Activated CD4-positive, CD25-positive, alpha-beta regulatory T cell treated with anti-CD3 and anti-CD28 coated beads, Interleukin-2, amount 50 U/mL, for 24 hours (primary cell): ENCODE results near the gene NOX3.
"Not testable (repeated sequence)": the region's sequence is repeated elsewhere in the genome, so short reads cannot be mapped to it uniquely, and the experiment has no call there.

Experiments used
- ATAC-seq, 2 donors: fragments of 150-1000 bp; cut with Tn5 transposase; one replicate each; pipeline ENCODE4 v1.10.0; 2021; ENCODE audit warnings: mild to moderate bottlenecking in 1 of 2, moderate library complexity in 1 of 2

NOX3 gene

DNA sequence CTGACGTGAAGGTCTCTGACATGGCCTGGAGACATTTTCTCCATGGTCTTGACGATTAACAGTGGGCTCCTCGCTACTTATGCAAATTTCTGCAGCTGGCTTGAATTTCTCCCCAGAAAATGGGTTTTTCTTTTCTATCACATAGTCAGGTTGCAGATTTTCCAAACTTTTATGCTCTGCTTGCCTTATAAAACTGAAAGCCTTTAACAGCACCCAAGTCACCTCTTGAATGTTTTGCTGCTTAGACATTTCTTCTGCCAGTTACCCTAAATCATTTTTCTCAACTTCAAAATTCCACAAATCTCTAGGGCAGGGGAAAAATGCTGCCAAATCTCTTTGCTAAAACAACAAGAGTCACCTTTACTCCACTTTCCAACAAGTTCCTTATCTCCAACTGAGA lies 12.9 kb upstream of the NOX3 start:
- ATAC-seq: not testable (repeated sequence)

DNA sequence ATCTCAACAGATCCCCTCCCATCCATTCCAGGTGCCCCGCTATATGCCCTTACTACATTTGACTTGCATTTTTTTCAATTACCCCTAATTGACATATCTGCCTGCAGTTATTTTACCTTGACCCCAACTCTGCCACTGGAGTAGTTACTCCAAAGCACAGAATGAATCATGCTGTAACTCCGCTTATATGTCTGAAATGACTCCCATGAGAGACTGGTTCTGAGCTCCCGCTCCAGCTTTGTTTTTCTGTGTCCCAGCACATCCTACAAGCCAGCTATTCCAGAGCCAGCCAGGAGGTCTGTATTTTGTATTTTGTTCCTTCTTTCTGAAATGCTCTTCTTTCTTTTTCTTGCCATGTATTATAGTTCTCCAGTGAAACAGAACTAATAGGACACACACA lies 10.9 kb upstream of the NOX3 start:
- ATAC-seq: no peak

DNA sequence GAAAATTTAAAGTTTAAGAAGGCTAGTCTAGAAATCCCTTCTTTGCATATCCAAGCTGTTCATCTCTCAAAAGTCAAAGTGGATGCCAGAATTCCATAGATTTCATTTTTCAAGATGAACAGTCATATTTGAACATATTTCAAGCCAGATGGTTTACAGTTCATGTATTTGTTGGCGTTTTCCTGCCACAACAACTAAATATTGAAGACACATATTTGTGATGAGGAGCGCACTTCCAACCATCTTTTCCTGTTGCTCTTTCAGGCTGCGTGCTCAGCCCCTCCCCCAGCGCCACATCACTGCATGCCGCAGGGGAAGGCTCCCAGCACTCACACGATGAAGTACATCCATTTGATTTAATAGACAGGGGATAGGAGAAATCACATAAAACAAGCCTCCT lies 5.9 kb upstream of the NOX3 start:
- ATAC-seq: no peak

DNA sequence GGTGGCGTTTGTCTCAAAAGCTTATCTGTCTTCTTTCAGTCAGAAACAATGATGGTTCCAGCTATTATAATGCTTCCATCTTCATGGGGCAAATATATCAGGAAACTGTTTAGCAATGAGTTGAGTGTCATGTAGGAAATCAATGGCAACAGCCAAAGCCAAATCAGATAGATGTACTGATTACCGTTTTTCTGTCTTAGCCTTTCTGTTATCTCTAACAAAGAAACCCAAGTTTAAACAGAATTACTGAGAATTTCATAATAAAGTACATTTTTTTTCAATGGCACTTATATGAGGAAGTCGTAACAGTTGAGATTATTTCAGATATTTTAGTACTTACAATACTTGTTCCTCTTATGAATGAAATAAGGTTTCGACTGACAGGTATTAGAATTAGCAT lies 1.2 kb downstream of the NOX3 start:
- ATAC-seq: no peak

DNA sequence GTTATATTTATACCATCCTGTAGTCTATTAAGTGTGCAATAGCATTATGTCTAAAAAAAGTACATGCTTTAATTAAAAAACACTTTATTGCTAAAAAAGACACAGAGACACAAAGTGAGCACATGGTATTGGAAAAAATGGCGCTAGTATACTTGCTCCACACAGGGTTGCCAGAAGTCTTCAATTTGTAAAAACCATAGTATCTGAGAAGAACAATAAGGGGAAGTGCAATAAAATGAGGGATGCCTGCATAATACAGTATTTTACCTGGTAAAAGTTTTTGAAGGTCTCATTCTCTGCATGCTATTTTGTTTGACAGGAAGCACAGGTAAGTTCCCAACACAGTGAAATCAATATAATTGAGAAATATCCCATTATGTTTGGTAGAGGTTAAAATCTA lies 1.6 kb downstream of the NOX3 start:
- no peak for ATAC-seq

DNA sequence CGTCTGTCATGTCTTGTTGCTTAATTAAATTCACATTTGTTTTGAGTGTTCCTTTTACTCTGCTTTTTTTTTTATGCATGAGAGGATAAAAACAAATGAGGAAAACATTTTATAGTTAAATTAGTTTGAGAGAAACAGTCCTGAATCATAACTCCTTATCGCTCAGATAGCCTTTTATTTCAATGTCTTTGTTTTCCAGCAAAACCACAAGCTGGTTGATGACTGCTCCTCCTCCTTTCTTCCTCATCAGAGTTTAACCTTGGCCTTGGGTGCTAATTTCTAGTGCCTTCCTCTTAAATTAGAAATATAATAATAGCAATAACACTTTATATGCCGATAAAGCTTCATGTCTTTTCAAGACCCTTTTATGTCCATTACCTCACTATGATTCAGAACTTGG lies 3.1 kb downstream of the NOX3 start:
- no peak for ATAC-seq

DNA sequence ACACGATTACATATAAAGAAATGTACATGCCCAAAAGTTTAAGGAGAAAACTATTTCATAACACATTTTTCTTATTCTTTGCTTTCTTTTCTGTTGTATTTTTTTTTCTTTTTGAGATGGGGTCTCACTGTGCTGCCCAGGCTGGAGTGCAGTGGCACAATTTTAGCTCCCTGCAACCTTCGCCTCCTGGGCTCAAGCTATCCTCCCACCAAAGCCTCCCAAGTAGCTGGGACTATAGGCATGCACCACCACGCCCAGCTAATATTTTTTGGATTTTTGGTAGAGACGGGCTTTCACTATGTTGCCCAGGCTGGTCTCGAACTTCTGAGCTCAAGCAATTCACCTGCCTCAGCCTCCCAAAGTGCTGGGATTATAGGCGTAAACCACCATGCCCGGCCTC lies 4.1 kb downstream of the NOX3 start:
- ATAC-seq: not testable (repeated sequence)

DNA sequence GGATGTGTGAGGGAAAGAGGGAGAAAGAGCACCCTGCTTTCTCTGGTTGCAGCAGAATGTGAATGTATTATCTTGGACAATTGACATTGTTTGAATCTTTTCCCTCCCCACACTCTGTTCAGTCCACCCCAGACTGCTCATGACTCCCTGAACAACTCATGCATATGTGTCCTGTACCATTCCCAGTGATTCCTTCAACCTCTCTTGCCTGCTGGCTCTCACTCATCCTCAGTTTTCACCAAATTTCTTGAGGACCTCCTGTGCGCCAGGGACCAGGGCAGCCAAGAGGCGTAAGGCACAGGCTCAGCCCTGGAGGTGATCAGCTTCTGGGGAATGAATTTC lies 5.4 kb downstream of the NOX3 start:
- ATAC-seq: no peak

DNA sequence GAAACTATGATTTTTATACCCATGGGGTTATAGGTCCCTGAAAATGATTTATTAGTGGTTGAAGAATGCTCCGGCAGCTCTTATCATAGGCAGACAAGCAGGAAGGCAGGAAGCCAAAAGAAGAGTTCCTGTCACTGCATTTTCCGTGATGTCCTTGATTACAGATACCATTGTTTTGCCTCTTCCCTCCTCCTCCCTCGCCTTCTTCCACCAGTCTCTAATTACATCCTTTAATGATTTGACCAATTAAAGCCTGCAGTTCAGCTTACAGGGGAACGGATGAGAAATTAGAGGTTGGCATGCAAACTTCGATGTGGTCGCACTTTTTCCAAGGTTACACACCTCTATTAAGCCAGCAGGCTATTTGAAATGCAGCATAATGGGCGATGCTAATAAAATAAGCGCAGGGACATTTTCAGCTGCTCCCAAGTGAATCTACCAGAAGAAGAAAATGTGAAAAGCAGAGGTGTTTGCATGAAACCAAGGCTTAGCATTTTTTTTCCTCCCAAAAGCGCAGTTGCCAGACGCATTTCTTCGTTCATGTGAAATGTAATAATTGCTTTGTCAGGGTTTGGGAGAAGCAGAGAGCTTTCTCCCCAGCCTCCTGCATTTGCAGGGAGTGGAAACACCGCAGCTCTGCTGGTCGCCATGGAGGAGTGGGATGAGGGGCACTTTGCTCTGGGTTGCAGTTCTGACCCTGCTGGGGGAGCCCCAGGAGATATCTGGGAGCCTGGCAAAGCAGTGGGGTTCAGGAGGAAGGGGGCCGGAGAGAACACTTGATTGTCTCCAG lies 6.0 kb downstream of the NOX3 start:
- no peak for ATAC-seq

DNA sequence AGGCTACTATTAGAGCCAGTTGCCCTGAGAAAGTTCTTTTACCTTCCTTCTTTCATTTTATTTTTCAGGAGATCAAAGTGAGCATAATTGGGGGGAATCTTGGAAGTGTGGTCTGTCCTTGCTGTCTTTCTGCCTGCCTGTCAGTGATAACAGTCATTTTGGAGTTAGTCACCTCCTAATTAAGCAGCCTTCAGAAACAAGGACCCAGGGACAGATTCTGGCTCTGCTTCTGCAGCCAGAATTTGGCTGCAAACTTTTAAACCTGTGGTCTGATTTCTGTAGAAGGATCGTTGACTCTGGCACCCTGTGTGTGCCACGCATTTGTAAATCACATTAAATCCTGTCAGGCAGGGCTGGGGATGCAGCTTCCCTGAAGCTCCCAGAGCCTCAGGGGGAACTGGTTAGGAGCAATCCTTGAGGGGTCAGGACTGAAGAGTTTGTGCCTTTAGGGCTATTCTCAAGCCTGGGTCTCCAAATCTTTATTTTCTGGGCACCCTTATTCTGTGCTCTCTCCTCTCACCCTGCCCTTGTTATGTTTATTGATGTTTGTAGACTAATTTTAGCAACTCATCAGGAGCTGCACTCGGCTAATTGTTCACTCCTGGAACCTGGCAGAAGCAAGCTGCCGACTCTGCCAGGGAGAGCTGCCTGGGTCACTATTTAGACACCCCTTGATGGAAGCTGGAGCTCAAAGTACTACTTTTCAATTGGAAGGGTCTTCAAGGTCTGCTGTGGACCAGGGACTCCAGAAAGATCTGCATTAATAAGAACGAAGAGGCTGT lies 6.8 kb downstream of the NOX3 start:
- ATAC-seq: no peak

DNA sequence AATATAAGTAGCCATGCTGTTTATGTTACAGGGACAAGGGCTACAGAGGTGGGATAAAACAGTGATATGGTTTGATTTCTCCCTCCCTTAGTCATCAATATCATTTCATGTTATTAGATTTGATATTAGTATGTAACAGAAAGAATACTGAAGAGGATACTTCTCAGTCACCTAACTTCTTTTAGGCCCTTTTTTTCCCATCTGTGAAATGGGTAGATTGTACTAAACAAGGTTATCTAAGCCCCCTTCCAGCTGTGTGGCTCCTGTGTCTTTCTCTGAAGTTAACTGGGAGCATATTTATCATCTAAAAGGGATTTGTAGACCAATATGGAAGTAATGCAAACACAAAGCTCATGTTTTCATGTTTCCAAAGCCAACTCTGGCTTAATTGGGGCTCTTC lies 7.7 kb downstream of the NOX3 start:
- no peak for ATAC-seq

DNA sequence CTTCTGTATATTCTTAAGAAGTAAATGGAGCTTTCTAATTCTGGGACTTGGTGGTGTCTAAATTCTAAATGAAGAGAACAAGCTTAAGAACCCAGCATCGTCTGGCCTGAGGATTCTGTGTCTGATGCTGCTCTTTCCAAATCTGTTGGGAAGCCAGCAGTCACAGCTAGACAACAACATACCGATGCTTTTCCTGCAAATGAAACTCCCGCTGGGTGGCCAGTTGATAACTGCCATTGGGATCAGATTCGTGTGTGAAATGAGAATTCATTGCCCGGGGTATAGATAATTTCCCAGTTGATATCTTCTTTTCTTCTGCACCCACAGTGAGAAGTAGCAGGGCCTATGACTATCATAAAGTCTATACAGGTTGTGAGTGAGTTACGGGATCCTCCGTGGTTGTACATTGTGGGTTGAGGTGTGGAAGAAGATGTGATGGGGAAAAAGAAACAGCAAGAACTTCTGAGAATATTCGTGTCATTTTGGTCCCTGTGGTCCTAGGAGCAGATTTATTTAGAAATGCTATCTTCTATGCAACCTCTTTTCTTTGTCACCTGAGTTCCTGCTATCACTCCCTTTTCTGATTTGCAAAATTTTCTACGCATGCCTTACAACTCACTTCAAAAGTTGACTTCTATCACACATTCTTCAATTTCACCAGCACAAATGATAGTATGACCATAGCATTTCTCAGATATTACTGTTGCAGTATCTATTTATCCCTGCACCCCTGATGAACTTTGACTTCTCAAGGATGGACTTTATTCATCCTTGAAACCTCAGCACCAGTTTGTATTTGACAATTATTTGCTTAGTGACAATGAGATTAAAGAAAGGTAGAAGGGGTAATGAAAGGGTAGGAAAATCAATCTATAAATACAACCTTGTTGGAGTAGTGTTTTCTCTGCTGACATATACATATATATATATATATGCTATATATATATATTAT lies 10.4 kb downstream of the NOX3 start:
- ATAC-seq: no peak

DNA sequence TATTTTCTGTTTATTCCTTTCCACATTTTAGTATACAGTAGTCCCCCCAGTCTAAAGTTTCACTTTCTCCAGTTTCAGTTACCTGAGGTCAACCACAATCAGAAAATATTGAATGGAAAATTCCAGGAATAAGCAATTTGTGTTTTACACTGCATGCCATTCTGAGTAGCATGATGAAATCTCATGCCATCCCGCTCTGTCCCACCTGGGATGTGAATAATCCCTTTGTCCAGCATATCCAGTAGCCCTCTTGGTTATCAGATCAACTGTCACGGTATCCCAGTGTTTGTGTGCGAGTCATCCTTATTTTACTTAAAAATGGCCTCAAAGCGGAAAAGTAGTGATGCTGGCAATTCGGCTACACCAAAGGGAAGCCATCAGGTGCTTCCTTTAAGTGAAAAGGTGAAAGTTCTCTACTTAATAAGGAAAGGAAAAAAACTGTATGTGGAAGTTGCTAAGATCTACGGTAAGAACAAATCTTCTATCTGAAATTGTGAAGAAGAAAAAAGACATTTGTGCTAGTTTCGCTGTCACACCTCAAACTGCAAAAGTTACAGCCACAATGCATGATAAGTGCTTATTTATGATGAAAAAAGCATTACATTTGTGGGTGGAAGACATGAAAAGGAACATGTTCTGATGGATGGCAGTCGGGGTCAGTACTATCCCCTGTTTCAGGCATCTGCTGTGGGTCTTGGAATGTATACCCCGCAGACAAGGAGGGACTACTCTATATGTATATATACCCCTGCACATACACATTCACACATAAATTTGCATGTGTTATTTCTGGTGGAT lies 11.3 kb downstream of the NOX3 start:
- ATAC-seq: no peak

DNA sequence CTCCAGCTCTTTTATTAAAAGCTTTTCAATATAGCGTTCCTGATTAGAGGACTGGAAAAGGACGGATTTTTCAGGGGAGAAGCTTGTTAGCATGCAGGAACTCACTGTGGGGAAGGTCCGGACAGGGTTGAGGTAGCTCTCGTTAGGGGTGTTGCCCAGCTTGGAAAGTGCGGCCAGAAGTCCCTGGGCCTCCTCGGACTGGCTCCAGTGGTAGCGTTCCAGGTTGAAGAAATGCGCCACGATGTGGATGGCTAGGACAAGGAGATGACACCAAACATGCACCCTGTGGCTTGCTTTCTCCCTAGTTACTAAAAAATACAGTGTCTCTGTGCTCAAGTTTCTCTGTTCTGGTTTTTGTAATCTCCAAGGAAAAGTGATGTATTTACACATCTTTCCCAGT lies 12.5 kb downstream of the NOX3 start:
- no peak for ATAC-seq

DNA sequence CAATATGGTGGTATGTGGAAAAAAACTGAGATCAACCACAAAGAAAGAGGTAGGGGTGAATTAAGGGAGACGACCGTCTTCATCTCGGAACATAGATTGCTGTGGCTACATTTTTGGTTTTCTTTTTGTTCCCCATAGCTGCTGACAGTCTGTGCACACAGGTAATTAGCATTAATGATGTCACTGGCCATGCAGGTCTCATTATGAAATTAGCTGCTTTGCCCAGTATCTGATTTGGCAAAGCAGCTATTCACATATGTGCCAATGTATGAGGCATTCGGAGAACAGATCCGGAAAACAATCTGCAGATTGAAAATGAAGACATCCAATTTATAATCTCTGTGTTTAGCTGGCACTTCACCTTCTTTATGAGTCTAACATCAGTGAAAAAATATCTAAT lies 13.1 kb downstream of the NOX3 start:
- no peak for ATAC-seq

DNA sequence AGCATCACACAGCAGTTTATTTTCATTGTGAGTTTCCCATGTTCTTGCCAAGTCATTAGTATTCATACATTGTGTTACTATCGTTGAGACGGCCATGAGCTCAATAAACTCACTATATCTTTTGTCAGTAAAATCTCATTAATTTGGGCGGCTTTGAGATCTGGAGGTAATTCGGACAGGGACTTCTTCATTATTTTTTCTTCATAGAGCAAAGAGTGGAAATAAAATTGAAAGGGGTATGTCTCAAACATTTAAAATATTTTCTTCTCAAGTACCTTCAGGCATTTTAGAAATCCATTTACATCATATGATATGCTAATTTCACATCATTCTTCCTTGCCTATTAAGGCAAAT lies 14.6 kb downstream of the NOX3 start:
- ATAC-seq: no peak

DNA sequence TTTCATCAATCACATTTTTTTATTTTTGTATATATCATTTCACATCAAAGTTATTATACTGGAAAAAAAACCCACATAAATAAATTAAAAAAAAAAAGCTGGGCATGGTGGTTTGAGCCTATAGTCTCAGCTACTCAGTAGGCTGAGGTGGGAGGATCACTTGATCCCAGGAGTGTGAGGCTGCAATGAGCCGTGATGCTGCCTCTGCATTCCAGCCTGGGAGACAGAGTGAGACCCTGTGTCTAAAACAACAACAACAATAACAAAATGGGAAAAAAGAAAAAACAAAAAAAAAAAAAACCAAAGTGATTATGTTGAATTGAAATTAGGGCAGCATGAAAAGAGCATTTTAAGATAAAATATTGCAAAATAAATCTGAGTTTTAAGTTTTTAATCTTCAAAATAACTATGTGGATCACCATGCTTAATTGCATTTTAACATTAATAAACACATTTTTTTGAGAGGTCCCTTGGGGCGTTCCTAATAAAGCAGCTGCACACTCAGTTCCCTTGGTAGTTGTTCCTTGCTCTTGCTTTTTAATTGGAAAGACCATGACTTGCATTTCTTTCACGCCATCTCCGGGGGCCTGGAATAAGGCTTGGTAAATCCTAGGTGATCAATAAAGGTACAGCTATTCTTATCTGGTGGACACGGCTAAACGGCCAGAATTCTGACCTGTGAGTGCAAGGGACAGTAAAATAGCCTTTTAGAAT lies 15.1 kb downstream of the NOX3 start:
- no peak for ATAC-seq

DNA sequence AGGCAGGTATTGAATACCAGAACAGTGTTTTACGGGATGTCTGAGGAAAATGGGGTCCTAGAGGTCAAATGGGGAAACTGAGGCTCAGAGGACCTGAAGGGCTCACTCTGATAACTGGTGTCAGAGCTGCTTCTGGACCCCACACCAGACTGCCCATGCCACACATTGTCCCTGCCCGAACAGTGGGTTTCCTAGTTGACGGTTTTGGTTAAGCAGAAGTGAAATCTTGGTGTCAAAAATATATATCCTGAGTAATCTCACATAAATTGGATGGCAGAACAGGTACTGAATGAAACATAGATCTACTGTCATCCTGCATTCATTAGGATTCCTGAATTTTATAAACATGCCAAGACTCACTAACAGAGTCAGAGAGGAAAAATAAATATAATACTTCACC lies 16.3 kb downstream of the NOX3 start:
- no peak for ATAC-seq

DNA sequence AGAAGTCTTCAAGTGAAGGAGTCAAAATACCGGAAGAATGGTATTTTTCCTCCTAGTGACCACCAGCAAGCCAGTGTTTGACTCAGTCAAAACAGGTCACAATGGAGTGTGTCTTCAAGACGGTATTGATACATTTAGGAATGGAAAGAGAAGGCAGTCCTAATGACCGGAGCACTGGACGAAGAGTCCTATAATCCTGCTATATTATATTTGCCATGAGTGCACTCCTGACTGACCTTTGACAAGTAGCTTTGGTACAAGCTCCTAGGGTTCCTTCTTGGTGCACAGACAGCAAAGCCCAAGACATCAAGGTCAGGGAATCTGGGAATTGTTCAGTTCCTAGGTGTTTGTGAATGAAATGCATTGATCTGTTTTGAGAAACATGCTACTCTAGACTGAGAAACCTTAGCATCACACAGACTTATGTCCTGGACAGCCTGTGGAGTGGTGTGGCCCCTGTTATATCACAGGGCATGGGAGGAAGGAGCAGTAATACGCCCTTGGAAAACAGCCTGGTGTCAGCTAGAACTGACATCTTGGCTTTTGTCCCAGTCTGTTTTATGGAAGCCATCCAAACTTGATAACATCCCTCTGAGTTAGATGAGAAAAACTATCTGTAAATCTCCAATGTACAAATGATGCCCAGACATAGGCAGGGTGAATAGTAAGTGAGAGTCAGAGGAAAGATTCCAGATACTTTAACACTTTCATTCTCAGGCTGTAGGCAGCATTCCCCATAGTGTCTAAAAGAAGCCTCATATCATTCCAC lies 18.5 kb downstream of the NOX3 start:
- no peak for ATAC-seq

DNA sequence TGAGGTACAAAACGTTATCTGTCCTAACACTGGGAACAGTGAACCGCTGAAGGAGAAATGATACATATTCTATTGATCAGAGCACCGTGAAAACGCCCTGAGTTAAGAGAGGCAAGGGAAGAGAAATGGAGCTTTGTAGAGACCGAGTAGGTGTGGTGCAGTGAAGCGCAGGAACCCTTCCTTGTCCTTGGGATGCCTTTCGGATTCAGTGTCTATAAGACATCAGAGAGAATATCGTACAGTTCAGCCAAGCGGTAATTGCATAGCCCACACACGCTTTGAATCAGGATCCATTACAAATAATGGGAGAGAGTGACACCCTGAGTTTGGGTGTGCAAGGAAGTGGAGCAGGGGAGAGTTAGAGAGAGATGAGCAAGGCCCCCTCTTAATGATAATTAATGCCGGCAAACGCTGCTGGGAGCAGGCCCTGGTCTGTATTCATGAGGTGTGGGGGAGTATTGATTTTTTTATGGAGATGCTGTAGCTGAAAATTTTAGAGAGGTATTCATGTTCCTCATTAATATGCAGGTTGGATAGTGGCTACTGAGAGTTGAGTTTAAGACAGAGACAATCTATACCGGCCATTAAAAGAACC lies 20.7 kb downstream of the NOX3 start:
- no peak for ATAC-seq

DNA sequence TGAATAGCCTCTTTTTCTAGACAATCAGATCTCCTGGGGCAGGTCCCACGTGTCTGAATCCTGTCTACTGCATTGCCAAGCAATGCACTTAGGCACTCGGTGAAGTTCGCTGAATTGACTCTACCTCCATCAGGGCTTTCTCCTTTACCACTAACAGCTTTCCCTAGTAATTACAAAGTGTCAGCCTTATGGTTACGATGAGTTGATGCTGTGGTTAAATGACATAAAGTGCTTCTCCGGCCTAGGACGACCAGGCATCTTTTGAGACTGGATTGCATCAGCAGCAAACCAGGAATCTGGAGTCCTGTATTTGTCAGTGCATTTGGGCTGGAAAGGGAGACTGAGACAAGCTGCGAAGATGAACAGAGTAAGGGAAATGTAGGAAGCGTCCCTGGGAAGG lies 21.5 kb downstream of the NOX3 start:
- ATAC-seq: no peak
